GM18507 (cell line): ENCODE measurements around the gene MAN1A2.

Experiments used
- DNase-seq: peaks from one replicate; pipeline ENCODE4 v3.0.0; 2011; ENCODE audit warnings: low read depth; ENCODE audit not compliant: insufficient read length; ENCODE audit errors: extremely low spot score
- FAIRE-seq: peaks from 2 replicates; lab custom pipeline; 2011; peaks lifted over from hg19 to GRCh38; lab: Jason Lieb, UNC

Gene MAN1A2

GRCh38 chr1:117389284-117389683 lies 22.0 kb downstream of the MAN1A2 start:
- DNase-seq (no peak), FAIRE-seq (no peak)

GRCh38 chr1:117389779-117390178 lies 22.5 kb downstream of the MAN1A2 start:
- no peak for DNase-seq
- no peak for FAIRE-seq

GRCh38 chr1:117392771-117393170 lies 25.5 kb downstream of the MAN1A2 start:
- FAIRE-seq, result no peak
- no peak for DNase-seq

- DNase-seq, result no peak
- FAIRE-seq, result no peak
These were observed 28.8 kb downstream of the MAN1A2 start for GRCh38 chr1:117396074-117396473.

GRCh38 chr1:117396636-117397035 lies 29.4 kb downstream of the MAN1A2 start:
- DNase-seq (no peak), FAIRE-seq (no peak)

GRCh38 chr1:117398957-117399356 lies 31.7 kb downstream of the MAN1A2 start:
- DNase-seq (no peak), FAIRE-seq (no peak)

- DNase-seq (no peak), FAIRE-seq (no peak)
These were observed 34.5 kb downstream of the MAN1A2 start for GRCh38 chr1:117401761-117402160.

- FAIRE-seq, result no peak
These were observed 36.3 kb downstream of the MAN1A2 start for GRCh38 chr1:117403597-117403996.

GRCh38 chr1:117405042-117405441 lies 37.8 kb downstream of the MAN1A2 start:
- FAIRE-seq (no peak), DNase-seq (no peak)

More at GRCh38 chr1:117403597-117403996, 36.3 kb downstream of the MAN1A2 start:
- no peak for DNase-seq

- FAIRE-seq (no peak), DNase-seq (no peak)
These were observed 45.2 kb downstream of the MAN1A2 start for GRCh38 chr1:117412472-117412871.

- DNase-seq, result no peak
- no peak for FAIRE-seq
These were observed 46.2 kb downstream of the MAN1A2 start for GRCh38 chr1:117413412-117413811.

- DNase-seq (no peak), FAIRE-seq (no peak)
These were observed 47.7 kb downstream of the MAN1A2 start for GRCh38 chr1:117414943-117415342.

- FAIRE-seq (no peak), DNase-seq (no peak)
These were observed 48.8 kb downstream of the MAN1A2 start for GRCh38 chr1:117416004-117416403.

GRCh38 chr1:117416546-117417125 lies 49.4 kb downstream of the MAN1A2 start:
- DNase-seq, result no peak
- no peak for FAIRE-seq

GRCh38 chr1:117425050-117425734 lies 57.9 kb downstream of the MAN1A2 start:
- FAIRE-seq, result no peak
- no peak for DNase-seq

GRCh38 chr1:117427297-117427696 lies 60.0 kb downstream of the MAN1A2 start:
- FAIRE-seq, result no peak
- no peak for DNase-seq

- FAIRE-seq (no peak), DNase-seq (no peak)
These were observed 66.7 kb downstream of the MAN1A2 start for GRCh38 chr1:117433943-117434342.

GRCh38 chr1:117436513-117436912 lies 69.3 kb downstream of the MAN1A2 start:
- FAIRE-seq (no peak), DNase-seq (no peak)

GRCh38 chr1:117447661-117448060 lies 80.4 kb downstream of the MAN1A2 start:
- DNase-seq (no peak), FAIRE-seq (no peak)

- DNase-seq (no peak), FAIRE-seq (no peak)
These were observed 85.0 kb downstream of the MAN1A2 start for GRCh38 chr1:117452216-117452615.

GRCh38 chr1:117453958-117454357 lies 86.7 kb downstream of the MAN1A2 start:
- FAIRE-seq, result no peak
- no peak for DNase-seq
